SK-N-SH treated with all-trans-retinoic acid at 6 μM for 48 hours (cell line): ENCODE data around the gene ASB9.
"Not testable (repeated sequence)": the region's sequence is repeated elsewhere in the genome, so short reads cannot be mapped to it uniquely, and the experiment has no call there.

ENCODE experiments used
- ATAC-seq: fragments of 200-7000 bp; cut with Tn5 transposase; 3 replicates; pipeline ENCODE4 v1.9.1; 2020; ENCODE audit warnings: mild to moderate bottlenecking, moderate library complexity
- ARNTL ChIP-seq: fragments of 450-650 bp; formaldehyde crosslinking; IDR thresholded peaks from 2 replicates; pipeline ENCODE4 v1.5.0; 2020; ENCODE audit warnings: low read depth, mild to moderate bottlenecking, moderate library complexity, borderline replicate concordance
- BACH2 ChIP-seq: fragments of 250-450 bp; sonication (Bioruptor Pico); IDR thresholded peaks from 2 replicates; pipeline ENCODE4 v1.9.0; 2021; ENCODE audit warnings: mild to moderate bottlenecking, borderline replicate concordance
- CSDC2 ChIP-seq: fragments of 250-450 bp; sonication (Bioruptor Pico); IDR thresholded peaks from 2 replicates; pipeline ENCODE4 v1.5.0; 2020; ENCODE audit warnings: mild to moderate bottlenecking, moderate library complexity
- ESRRG ChIP-seq: fragments of 250-450 bp; sonication (Bioruptor Pico); IDR thresholded peaks from 2 replicates; pipeline ENCODE4 v1.6.1; 2021; ENCODE audit warnings: mild to moderate bottlenecking
- GLIS3 ChIP-seq: fragments of 250-450 bp; sonication (Bioruptor Pico); IDR thresholded peaks from 2 replicates; pipeline ENCODE4 v1.5.0; 2020; ENCODE audit warnings: mild to moderate bottlenecking, moderate library complexity
- ISL1 ChIP-seq: fragments of 250-450 bp; sonication (Bioruptor Pico); IDR thresholded peaks from 2 replicates; pipeline ENCODE4 v2.1.2; 2022; ENCODE audit warnings: mild to moderate bottlenecking, moderate library complexity
- OSR1 ChIP-seq: fragments of 250-450 bp; sonication (Bioruptor Pico); IDR thresholded peaks from 2 replicates; pipeline ENCODE4 v1.8.0; 2022; ENCODE audit warnings: moderate library complexity, mild to moderate bottlenecking, inconsistent platforms
- RARB ChIP-seq: fragments of 250-450 bp; sonication (Bioruptor Pico); IDR thresholded peaks from 2 replicates; pipeline ENCODE4 v1.8.0; 2021; ENCODE audit warnings: mild to moderate bottlenecking, moderate library complexity
- SNAI2 ChIP-seq: fragments of 250-450 bp; sonication (Bioruptor Pico); IDR thresholded peaks from 2 replicates; pipeline ENCODE4 v1.5.0; 2020; ENCODE audit warnings: mild to moderate bottlenecking, moderate library complexity
- TOX ChIP-seq: fragments of 250-450 bp; sonication (Bioruptor Pico); IDR thresholded peaks from 2 replicates; pipeline ENCODE4 v1.8.0; 2021; ENCODE audit warnings: mild to moderate bottlenecking, moderate library complexity, borderline replicate concordance
- ZC3H10 ChIP-seq: fragments of 250-450 bp; sonication (Bioruptor Pico); IDR thresholded peaks from 2 replicates; pipeline ENCODE4 v1.5.1; 2021; ENCODE audit warnings: mild to moderate bottlenecking, moderate library complexity
- ZFP3 ChIP-seq: fragments of 250-450 bp; sonication (Bioruptor Pico); IDR thresholded peaks from 2 replicates; pipeline ENCODE4 v1.5.0; 2020; ENCODE audit warnings: mild to moderate bottlenecking, moderate library complexity
- ZFP30 ChIP-seq: fragments of 450-650 bp; formaldehyde crosslinking; IDR thresholded peaks from 2 replicates; pipeline ENCODE4 v1.5.0; 2022; ENCODE audit warnings: mild to moderate bottlenecking, moderate library complexity
- ZNF565 ChIP-seq: fragments of 450-650 bp; formaldehyde crosslinking; conservative IDR thresholded peaks from 2 replicates; pipeline ENCODE4 v1.5.0; 2020; ENCODE audit warnings: low read depth, mild to moderate bottlenecking, moderate library complexity
- ZNF70 ChIP-seq: fragments of 450-650 bp; formaldehyde crosslinking; IDR thresholded peaks from 2 replicates; pipeline ENCODE4 v1.5.0; 2020; ENCODE audit warnings: mild to moderate bottlenecking, moderate library complexity
- ZNF8 ChIP-seq: fragments of 450-650 bp; formaldehyde crosslinking; IDR thresholded peaks from 2 replicates; pipeline ENCODE4 v1.5.0; 2020; ENCODE audit warnings: mild to moderate bottlenecking, moderate library complexity
- TF ChIP-seq, protein P1 (sequence below): fragments of 250-450 bp; sonication (Bioruptor Pico); IDR thresholded peaks from 2 replicates; pipeline ENCODE4 v1.5.1; 2021; ENCODE audit warnings: mild to moderate bottlenecking, moderate library complexity
- TF ChIP-seq, protein P2 (sequence below): fragments of 250-450 bp; sonication (Bioruptor Pico); IDR thresholded peaks from 2 replicates; pipeline ENCODE4 v1.5.0; 2020; ENCODE audit warnings: mild to moderate bottlenecking, moderate library complexity
- TF ChIP-seq, protein P3 (sequence below): fragments of 250-450 bp; sonication (Bioruptor Pico); IDR thresholded peaks from 2 replicates; pipeline ENCODE4 v1.5.1; 2020; ENCODE audit warnings: low read depth, mild to moderate bottlenecking, moderate library complexity

The ASB9 gene

DNA sequence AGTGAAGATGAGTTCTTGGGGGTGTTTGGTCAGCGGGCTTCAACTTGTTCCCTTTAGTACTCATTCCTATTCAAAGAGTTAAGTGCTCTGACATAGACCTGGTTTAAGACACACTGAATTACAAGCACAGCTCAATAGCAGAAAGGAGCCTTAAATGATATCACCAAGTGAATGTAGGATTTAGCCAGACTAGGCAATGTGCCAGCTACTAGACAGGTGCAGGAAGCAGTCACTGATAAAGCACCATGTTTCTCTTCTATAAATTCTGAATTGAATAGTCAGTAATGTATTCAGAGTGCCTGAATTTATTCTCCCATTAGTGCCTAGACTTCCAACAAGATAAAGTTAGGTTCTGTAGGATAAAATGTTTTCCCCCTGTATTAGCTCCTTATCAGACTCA lies 63.6 kb downstream of the ASB9 start:
- no peak for ATAC-seq
- TF ChIP-seq ISL1 (CRISPR knock-in tag) (no peak), GLIS3 (CRISPR knock-in tag) (no peak), RARB (no peak), TOX (CRISPR knock-in tag) (no peak)

DNA sequence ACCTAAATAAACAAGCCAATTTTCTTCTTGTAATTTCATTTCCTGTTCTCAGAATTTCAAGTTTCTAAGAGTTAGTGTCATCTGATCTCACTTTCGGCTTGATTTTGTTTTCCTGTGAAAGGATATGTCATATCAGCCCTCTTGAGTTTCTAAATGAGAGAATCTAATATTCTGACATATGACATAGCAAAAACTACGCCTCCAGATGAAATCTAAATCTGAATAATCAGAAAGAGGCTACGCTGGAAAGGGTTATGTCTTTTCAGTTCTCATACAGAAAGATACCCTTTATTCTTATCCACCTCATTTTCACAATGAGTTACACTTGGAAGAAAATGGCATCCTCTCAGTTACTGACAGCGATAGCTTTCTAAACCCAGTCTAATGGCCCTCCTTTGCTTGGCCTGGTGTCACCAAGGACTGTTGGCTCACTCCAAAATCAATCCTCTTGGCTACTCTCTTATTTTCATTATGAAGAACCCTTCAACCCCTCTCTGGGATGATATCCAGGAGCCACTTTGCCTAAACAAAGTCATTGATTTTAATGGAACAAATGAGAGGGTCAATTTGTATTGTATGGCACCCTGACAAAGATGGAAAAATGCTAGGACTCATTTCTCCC lies 65.6 kb downstream of the ASB9 start:
- ATAC-seq, result no peak
- TF ChIP-seq ARNTL (CRISPR knock-in tag) (no peak), ZC3H10 (CRISPR knock-in tag) (no peak), ISL1 (CRISPR knock-in tag) (no peak), OSR1 (CRISPR knock-in tag) (no peak)

DNA sequence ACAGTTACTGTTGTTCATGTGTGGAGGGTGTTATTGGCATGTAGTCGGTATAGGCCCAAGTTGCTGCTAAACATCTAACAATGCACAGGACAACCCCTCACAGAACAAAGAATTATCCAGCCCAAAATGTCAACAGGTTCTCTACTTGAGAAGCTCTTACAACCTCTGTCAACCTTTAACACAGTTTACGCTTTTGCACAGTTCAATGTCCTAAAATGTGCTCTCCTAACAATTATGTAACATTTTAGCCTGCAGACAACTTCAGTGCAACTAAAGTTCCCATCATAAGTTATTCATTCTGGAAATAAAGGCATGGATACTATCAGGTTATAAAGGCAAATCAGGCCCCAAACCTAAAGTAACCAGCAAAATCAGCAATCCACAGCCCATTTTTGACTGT lies 66.2 kb downstream of the ASB9 start:
- TF ChIP-seq ARNTL (CRISPR knock-in tag) (no peak), SNAI2 (CRISPR knock-in tag) (no peak), CSDC2 (CRISPR knock-in tag) (no peak), ZNF70 (CRISPR knock-in tag) (no peak), ISL1 (CRISPR knock-in tag) (no peak), RARB (no peak), ZNF8 (CRISPR knock-in tag) (no peak), ZNF565 (CRISPR knock-in tag) (no peak)
- TF ChIP-seq, protein P1, sequence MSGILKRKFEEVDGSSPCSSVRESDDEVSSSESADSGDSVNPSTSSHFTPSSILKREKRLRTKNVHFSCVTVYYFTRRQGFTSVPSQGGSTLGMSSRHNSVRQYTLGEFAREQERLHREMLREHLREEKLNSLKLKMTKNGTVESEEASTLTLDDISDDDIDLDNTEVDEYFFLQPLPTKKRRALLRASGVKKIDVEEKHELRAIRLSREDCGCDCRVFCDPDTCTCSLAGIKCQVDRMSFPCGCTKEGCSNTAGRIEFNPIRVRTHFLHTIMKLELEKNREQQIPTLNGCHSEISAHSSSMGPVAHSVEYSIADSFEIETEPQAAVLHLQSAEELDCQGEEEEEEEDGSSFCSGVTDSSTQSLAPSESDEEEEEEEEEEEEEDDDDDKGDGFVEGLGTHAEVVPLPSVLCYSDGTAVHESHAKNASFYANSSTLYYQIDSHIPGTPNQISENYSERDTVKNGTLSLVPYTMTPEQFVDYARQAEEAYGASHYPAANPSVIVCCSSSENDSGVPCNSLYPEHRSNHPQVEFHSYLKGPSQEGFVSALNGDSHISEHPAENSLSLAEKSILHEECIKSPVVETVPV, result no peak
- TF ChIP-seq, protein P2, sequence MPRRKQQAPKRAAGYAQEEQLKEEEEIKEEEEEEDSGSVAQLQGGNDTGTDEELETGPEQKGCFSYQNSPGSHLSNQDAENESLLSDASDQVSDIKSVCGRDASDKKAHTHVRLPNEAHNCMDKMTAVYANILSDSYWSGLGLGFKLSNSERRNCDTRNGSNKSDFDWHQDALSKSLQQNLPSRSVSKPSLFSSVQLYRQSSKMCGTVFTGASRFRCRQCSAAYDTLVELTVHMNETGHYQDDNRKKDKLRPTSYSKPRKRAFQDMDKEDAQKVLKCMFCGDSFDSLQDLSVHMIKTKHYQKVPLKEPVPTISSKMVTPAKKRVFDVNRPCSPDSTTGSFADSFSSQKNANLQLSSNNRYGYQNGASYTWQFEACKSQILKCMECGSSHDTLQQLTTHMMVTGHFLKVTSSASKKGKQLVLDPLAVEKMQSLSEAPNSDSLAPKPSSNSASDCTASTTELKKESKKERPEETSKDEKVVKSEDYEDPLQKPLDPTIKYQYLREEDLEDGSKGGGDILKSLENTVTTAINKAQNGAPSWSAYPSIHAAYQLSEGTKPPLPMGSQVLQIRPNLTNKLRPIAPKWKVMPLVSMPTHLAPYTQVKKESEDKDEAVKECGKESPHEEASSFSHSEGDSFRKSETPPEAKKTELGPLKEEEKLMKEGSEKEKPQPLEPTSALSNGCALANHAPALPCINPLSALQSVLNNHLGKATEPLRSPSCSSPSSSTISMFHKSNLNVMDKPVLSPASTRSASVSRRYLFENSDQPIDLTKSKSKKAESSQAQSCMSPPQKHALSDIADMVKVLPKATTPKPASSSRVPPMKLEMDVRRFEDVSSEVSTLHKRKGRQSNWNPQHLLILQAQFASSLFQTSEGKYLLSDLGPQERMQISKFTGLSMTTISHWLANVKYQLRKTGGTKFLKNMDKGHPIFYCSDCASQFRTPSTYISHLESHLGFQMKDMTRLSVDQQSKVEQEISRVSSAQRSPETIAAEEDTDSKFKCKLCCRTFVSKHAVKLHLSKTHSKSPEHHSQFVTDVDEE (CRISPR knock-in tag), result no peak
- no peak for ATAC-seq

DNA sequence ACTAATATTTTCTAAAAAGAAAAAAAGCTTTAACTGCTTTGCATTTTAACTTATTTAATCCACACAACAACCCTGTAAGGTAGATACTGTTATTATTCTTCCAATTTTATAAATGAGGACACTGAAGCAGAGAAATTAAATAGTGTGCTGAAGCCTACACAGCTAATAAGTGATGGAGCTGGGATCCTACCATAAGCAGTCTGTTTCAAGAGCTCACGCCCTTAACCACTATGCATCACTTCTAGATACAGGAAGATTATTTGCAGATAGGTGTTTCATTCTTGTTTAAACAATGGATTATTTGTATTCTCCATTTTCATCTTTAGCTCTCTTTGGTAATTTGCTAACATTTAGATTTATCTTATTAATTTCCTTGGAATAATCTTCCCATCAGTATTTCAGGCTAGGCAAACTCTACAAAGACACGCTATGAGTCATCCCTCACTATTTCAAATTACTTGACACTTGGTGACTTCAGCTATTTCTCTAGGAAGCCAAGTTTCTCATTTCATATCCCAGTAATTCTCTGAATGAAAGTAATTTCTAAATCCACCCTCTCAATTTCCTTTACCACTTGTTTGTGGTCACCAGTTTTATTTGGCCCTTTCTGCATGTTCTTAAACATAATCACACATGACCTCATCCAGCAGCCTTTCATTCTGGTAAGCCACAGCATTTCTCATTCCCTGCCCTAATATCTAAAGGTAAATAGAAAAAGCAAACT lies 67.3 kb downstream of the ASB9 start:
- no peak for TF ChIP-seq ISL1 (CRISPR knock-in tag)
- TF ChIP-seq BACH2, result no peak
- no peak for TF ChIP-seq ZFP3 (CRISPR knock-in tag)
- no peak for TF ChIP-seq OSR1 (CRISPR knock-in tag)

DNA sequence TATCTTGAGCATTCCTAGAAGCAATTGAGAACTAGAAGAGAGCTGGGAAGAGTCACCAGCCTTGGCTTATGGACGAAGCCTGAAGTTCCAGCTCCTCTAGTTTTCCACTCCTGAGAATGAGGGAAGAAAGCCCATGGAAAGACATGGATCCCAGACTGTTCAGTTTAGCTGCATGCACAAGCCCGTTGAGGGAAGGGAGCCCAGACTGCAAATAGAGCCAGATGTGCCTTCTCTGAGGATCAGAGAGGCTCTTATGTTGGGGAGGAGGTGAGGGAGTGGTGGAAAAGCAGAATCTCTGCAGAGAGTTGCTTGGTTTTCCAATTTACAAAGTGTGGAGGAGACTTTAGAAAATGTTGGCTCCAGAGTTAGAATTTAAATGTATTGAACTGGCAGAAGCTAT lies 69.0 kb downstream of the ASB9 start:
- no peak for TF ChIP-seq ARNTL (CRISPR knock-in tag)
- TF ChIP-seq, protein P3, sequence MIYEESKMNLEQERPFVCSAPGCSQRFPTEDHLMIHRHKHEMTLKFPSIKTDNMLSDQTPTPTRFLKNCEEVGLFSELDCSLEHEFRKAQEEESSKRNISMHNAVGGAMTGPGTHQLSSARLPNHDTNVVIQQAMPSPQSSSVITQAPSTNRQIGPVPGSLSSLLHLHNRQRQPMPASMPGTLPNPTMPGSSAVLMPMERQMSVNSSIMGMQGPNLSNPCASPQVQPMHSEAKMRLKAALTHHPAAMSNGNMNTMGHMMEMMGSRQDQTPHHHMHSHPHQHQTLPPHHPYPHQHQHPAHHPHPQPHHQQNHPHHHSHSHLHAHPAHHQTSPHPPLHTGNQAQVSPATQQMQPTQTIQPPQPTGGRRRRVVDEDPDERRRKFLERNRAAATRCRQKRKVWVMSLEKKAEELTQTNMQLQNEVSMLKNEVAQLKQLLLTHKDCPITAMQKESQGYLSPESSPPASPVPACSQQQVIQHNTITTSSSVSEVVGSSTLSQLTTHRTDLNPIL (CRISPR knock-in tag), result no peak
- no peak for TF ChIP-seq ESRRG (CRISPR knock-in tag)
- no peak for TF ChIP-seq OSR1 (CRISPR knock-in tag)
- no peak for TF ChIP-seq ISL1 (CRISPR knock-in tag)
- TF ChIP-seq, protein P1, result no peak
- no peak for TF ChIP-seq ZNF8 (CRISPR knock-in tag)
- TF ChIP-seq BACH2, result no peak
- TF ChIP-seq ZFP30, result no peak
- no peak for TF ChIP-seq ZFP3 (CRISPR knock-in tag)
- TF ChIP-seq, protein P2 (CRISPR knock-in tag), result no peak
- TF ChIP-seq GLIS3 (CRISPR knock-in tag), result no peak
- TF ChIP-seq SNAI2 (CRISPR knock-in tag), result no peak
- no peak for ATAC-seq

More for the DNA sequence above, 67.3 kb downstream of the ASB9 start:
- ATAC-seq, result no peak

DNA sequence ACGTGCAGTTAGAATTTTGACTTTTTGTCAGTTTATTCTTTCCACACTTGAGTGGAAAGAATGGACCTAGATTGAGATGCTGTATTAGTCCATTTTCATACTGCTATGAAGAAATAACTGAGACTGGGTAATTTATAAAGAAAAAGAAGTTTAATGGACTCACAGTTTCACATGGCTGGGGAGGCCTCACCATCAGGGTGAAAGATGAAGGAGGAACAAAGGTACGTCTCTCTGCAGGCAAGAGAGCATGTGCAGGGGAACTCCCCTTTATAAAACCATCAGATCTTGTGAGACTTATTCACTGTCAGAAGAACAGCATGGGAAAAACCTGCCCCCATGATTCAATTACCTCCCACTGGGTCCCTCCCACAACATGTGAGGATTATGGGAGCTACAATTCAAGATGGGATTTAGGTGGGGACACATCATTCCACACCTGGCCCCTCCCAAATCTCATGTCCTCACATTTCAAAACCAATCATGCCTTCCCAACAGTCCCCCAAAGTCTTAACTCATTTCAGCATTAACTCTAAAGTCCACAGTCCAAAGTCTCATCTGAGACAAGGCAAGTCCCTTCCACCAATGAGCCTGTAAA lies 71.2 kb downstream of the ASB9 start:
- ATAC-seq, result not testable (repeated sequence)
